OCI-M2 (cell line): ENCODE data around the gene NECAB3.
"Not testable (repeated sequence)": the region's sequence is repeated elsewhere in the genome, so short reads cannot be mapped to it uniquely, and the experiment has no call there.

ENCODE experiments used
- DNase-seq: peaks from one replicate; lab custom pipeline; 2025; ENCODE audit not compliant: unreplicated experiment; lab: John Stamatoyannopoulos, UW

Gene NECAB3

GRCh38 chr20:33651562-33652048, 22.6 kb downstream of the NECAB3 start:
- DNase-seq, result no peak

GRCh38 chr20:33650753-33651561, 23.3 kb downstream of the NECAB3 start:
- DNase-seq, result no peak

DNA sequence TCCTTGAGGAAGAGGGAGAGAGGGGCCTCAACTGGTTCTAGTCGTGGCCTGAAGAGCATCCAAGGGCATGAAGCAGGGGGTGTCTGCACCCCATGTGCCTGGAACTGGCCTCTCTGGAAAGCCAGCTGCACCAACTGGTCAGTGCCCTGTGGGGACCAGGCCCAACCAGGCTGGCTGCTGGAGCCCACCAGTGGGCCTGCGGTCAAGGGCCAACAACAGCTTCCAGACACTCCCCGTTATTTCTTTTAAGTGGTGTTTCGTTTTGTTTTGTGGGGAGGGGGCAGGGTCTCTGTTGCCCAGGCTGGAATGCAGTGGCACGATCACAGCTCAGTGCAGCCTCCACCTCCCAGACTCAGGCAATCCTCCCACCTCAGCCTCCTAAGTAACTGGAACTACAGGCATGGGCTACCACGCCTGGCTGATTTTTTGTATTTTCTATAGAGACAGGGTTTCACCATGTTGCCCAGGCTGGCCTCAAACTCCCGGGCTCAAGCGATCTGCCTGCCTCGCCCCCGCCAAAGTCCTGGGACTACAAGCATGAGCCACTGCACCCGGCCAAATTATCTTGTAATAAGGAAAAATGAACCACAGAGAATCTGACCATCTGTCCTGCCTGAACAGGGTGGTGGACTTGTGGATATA, 24.0 kb downstream of the NECAB3 start:
- DNase-seq, result no peak

DNA sequence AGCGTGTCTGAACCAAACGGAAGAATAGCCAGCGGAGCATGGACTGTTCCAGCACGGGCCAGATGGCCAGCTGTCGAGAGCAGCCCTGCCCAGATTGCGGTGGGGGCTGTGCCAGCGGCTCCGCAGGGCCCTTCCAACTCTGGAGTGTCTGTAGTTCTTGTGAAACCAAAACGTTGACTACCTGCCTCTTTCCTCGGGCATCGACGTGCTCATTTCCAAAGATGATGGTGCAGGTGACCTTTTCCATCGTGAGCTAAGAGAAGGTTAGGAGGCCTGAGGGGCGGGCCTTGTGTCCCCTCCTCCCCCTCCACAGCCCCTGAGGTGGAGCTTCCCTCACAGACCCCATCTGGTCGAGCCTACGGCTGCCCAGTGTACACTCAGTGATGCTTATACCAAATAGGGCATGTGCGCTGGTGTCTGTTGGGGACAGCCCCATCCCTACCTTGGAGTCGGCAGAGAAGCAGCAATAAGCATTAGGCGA, 25.0 kb downstream of the NECAB3 start:
- DNase-seq, result no peak

DNA sequence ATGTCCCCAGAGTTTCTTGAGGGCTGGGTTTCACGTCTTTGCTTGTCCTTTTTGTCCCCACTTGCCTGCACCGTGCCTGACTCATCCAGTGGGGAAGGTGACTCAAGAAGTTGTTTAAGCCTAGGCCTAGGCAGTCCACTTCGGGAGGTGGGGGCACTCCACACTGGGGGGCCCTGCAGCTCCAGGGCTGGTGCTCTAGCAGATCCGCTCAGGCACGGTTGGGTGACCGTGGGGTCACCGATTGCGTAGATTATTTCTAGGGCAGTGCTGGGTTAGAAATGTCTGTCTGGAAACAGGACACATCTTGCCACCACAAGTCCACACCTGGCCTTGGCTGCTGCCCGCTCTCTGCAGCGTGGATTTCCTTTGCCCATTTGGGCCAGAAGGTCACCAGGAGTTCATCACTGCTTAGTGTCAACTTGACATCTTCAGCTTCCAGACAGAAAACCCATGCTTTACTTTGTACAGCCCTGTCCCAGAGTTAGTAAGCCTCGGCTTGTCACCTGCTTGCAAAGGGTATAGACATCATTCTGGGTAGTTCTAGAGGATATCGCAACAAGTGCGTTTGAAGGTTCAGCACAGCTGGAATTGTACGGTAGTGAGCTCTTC, 25.7 kb downstream of the NECAB3 start:
- DNase-seq, result no peak

DNA sequence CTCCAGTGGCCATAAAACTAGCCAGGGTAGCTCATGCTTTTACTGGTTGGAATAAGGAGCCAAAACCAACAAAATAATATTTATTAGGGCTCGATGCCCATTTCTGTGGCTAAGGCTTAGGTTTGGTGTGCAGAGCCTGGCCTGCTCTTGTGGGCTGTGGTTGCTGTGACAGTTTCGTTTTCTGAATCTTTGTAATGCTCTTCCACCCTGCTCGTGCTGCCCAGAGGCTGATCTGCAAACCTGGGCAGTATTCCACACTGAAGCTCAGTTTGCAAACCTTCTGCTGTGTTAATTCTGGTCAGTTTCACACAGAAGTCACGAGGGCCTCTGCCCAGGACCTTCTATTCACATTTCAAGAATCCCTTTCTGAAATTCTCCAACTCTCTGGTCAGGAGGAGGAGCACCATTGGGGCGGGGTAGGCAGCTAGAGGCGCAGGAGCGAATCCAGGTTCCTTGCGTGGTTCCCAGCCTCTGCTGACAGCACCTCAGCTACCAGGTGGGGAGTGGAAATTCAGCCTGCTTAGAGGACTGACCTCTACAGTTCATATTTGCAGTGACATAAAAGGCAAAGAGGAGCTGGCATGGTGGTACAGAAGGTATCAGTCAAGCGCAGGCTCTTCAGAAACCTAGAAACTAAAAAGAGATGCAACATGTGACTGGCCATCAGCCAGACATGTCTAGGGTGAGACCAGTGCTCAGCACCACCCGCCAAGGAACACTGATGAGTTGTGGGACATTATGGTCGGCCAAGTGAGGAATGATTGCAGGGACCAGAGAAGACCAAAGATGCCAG, 26.4 kb downstream of the NECAB3 start:
- no peak for DNase-seq

DNA sequence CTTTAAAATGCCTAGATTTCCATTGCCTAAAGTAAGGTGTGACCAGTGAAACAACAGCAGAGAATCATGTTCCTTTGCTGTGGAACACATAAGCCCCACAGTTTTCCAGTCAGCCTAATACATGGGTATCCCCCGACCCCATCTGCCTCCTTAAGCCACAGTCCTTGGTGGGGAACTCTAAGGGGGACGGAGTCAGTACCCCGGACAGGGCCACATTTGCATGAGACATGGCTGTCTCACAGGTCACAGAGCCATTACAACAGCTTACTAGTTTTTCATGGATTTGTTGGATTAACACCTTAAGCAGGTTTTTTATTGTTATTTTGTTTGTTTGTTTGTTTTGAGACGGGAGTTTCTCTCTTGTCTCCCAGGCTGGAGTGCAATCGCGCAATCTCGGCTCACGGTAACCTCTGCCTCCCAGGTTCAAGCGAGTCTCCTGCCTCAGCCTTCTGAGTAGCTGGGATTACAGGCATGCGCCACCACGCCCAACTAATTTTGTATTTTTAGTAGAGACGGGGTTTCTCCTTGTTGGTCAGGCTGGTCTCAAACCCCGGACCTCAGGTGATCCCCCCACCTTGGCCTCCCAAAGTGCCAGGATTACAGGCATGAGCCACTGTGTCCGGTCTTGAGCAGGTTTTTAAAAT, 27.1 kb downstream of the NECAB3 start:
- not testable (repeated sequence) for DNase-seq

DNA sequence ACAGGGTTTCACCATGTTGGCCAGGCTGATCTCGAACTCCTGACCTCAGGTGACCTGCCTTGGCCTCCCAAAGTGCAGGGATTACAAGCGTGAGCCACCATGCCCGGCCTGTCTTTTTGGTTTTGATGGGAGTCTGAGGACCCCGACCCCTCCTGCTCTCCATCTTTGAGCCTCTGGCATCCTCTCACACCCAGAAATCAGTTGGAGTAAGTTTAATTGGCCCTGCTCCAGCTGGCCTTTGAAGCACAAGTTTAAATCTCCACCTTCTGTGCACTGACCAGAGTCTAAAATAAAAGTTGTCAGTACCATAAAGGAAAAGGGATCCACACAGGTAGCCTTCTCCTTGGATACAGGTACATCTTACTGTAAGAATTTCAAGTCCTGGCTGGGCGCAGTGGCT, 28.0 kb downstream of the NECAB3 start:
- DNase-seq, result no peak

- DNase-seq, result no peak
Observed at GRCh38 chr20:33645396-33645795, 28.8 kb downstream of the NECAB3 start.

GRCh38 chr20:33645072-33645358, 29.2 kb downstream of the NECAB3 start:
- DNase-seq, result no peak

GRCh38 chr20:33644313-33645071, 29.7 kb downstream of the NECAB3 start:
- no peak for DNase-seq

GRCh38 chr20:33640287-33640686, 33.9 kb downstream of the NECAB3 start:
- DNase-seq, result no peak

DNA sequence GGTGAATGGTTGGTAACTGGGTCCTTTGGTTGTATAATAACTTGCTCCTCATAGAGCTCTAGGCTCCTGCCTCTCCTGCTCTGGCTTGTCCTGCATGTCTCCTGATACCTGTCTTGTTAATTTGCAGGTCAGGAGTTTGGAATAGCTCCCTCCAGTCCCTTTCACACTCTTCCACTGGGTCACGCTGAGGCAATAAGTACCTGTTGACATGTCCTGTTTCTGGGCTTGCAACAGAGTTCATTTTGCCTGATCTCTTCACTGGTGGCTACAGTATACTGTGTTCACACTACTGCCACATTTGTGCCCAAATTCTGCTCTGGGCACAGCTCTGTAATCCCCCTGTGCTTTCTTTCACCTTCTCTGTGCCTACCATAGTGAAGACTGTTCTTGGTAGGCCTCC, 37.5 kb downstream of the NECAB3 start:
- DNase-seq, result no peak

DNA sequence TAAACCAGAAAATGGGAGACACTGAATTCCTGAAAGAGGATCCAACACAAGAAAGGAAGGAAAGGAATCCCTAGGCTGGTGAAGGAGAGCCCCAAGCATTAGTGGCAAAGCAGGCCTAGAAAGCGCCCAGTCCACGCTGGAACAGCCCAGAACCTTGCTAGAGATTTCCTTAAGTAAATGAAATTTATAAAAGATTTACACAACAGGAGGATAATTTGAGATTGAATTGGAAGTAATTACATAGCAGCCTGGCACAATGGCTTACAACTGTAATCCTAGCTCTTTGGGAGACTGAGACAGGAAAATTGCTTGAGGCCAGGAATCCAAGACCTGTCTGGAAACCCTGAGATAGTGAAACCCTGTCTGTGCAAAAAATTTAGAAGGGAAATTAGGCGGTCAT, 38.9 kb downstream of the NECAB3 start:
- DNase-seq, result no peak

DNA sequence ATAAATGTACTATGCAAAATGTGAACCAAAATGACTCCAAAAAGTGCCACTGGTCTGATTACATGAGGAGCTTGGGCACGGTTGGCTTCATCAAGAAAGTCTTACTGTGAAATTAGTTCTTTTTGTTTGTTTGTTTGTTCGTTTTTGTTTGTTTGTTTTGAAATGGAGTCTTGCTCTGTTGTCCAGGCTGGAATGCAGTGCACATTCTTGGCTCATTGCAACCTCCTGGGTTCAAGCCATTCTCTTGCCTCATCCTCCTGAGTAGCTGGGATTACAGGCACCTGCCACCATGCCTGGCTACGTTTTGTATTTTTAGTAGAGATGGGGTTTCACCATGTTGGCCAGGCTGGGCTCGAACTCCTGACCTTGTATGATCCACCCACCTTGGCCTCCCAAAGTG, 42.3 kb downstream of the NECAB3 start:
- DNase-seq, result not testable (repeated sequence)

DNA sequence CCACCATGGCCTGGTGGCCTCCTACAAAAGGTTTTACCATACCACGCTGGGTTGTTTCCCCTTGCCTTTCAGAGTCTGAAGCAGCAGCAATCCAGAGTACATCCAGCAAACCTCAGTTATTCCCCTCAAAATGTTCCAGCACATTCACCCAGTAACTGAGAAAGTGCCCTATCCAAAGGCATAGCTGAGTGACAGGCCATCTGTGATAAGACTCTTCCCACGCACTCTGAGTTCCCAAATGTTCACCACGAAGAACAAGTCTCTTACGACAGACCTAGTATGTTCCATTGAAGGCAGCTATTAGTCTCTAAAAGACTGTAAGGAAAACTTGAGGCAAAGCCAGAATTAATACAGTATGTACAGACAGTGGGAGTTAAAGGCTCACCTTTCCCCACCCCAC, 43.7 kb downstream of the NECAB3 start:
- DNase-seq, result no peak

- no peak for DNase-seq
Observed at GRCh38 chr20:33629979-33630378, 44.2 kb downstream of the NECAB3 start.

GRCh38 chr20:33629533-33629932, 44.7 kb downstream of the NECAB3 start:
- DNase-seq, result no peak

GRCh38 chr20:33627577-33628216, 46.5 kb downstream of the NECAB3 start:
- DNase-seq, result no peak

GRCh38 chr20:33626190-33626589, 48.0 kb downstream of the NECAB3 start:
- no peak for DNase-seq
